ENCODE data around the gene PPM1M.
A peak's percentile ranks its signal among the peaks of the same experiment; 100 is the strongest.
"Not testable (repeated sequence)": the region's sequence is repeated elsewhere in the genome, so short reads cannot be mapped to it uniquely, and the experiment has no call there.

The PPM1M gene

GRCh38 chr3:52272831-52273230 lies 27.3 kb downstream of the PPM1M start:
- Histone ChIP-seq H3K4me2 (ENCODE audit: low read length) (no peak overlapping the region), H3K9ac (ENCODE audit: low read length) (no peak overlapping the region), H3K4me1 (ENCODE audit: insufficient read depth, low read length, severe bottlenecking) (peaks cover 50% of the 10 kb centered on the region), H3K79me2 (ENCODE audit: insufficient read depth, low read length) (peaks cover 87% of the 10 kb centered on the region), H3F3A (ENCODE audit: insufficient read depth, low read length) (no peaks in the 10 kb centered on the region), H3K9me3 (ENCODE audit: low read length) (no peaks in the 10 kb centered on the region), H3K9me2 (ENCODE audit: low read depth, low read length) (no peaks in the 10 kb centered on the region), H4K20me1 (ENCODE audit: insufficient read depth, low read length) (no peaks in the 10 kb centered on the region), H3K27ac (ENCODE audit: low read depth, low read length, poor library complexity, severe bottlenecking) (no peak overlapping the region), H3K27me3 (ENCODE audit: insufficient read depth, low read length) (no peaks in the 10 kb centered on the region), H2AFZ (ENCODE audit: low read length) (no peak overlapping the region), H3K36me3 (ENCODE audit: insufficient read depth, low read length) (peaks cover 76% of the 10 kb centered on the region), H3K4me3 (ENCODE audit: low read depth, low read length, poor library complexity, severe bottlenecking) (no peak overlapping the region)
- no peak for TF ChIP-seq EZH2 (IDR thresholded peaks at IDR 0.05; ENCODE audit: borderline replicate concordance, low read length)
- TF ChIP-seq, protein P1, sequence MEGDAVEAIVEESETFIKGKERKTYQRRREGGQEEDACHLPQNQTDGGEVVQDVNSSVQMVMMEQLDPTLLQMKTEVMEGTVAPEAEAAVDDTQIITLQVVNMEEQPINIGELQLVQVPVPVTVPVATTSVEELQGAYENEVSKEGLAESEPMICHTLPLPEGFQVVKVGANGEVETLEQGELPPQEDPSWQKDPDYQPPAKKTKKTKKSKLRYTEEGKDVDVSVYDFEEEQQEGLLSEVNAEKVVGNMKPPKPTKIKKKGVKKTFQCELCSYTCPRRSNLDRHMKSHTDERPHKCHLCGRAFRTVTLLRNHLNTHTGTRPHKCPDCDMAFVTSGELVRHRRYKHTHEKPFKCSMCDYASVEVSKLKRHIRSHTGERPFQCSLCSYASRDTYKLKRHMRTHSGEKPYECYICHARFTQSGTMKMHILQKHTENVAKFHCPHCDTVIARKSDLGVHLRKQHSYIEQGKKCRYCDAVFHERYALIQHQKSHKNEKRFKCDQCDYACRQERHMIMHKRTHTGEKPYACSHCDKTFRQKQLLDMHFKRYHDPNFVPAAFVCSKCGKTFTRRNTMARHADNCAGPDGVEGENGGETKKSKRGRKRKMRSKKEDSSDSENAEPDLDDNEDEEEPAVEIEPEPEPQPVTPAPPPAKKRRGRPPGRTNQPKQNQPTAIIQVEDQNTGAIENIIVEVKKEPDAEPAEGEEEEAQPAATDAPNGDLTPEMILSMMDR (IDR thresholded peaks at IDR 0.05; ENCODE audit: low read length): no peak

DNA sequence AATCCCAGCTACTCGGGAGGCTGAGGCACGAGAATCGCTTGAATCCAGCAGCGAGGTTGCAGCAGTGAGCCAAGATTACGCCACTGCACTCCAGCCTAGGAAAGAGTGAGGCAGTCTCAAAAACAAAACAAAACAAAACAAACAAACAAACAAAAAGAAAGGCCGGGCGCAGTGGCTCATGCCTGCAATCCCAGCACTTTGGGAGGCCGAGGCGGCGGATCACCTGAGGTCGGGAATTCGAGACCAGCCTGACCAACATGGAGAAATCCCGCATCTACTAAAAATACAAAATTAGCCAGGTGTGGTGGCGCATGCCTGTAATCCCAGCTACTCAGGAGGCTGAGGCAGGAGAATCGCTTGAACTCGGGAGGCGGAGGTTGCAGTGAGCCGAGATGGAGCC lies 29.2 kb downstream of the PPM1M start:
- Histone ChIP-seq H3K79me2 (ENCODE audit: insufficient read depth, low read length) (peaks cover 82% of the 10 kb centered on the region), H3K36me3 (ENCODE audit: insufficient read depth, low read length) (peaks cover 57% of the 10 kb centered on the region), H3K4me1 (ENCODE audit: insufficient read depth, low read length, severe bottlenecking) (peaks cover 59% of the 10 kb centered on the region)
- not testable (repeated sequence) for H4K20me1 ChIP-seq (ENCODE audit: insufficient read depth, low read length); H3K4me3 ChIP-seq (ENCODE audit: low read depth, low read length, poor library complexity, severe bottlenecking); H3K27ac ChIP-seq (ENCODE audit: low read depth, low read length, poor library complexity, severe bottlenecking); H2AFZ ChIP-seq (ENCODE audit: low read length); H3K27me3 ChIP-seq (ENCODE audit: insufficient read depth, low read length); H3K9ac ChIP-seq (ENCODE audit: low read length); H3K9me2 ChIP-seq (ENCODE audit: low read depth, low read length); H3F3A ChIP-seq (ENCODE audit: insufficient read depth, low read length); H3K4me2 ChIP-seq (ENCODE audit: low read length); H3K9me3 ChIP-seq (ENCODE audit: low read length)

- H3K4me3 ChIP-seq (ENCODE audit: low read depth, low read length, poor library complexity, severe bottlenecking): peak overlapping the region; percentile 92
- H3K9me2 ChIP-seq (ENCODE audit: low read depth, low read length): no peaks in the 10 kb centered on the region
- H3K4me2 ChIP-seq (ENCODE audit: low read length): peak overlapping the region; percentile 98
- peaks cover 40% of the 10 kb centered on the region for H3K36me3 ChIP-seq (ENCODE audit: insufficient read depth, low read length)
- peaks cover 58% of the 10 kb centered on the region for H3K79me2 ChIP-seq (ENCODE audit: insufficient read depth, low read length)
- no peaks in the 10 kb centered on the region for H3F3A ChIP-seq (ENCODE audit: insufficient read depth, low read length)
- H3K9ac ChIP-seq (ENCODE audit: low read length): peak overlapping the region; percentile 77
- peaks cover 48% of the 10 kb centered on the region for H3K4me1 ChIP-seq (ENCODE audit: insufficient read depth, low read length, severe bottlenecking)
- no peak overlapping the region for H2AFZ ChIP-seq (ENCODE audit: low read length)
- peak overlapping the region; percentile 81 for H3K27ac ChIP-seq (ENCODE audit: low read depth, low read length, poor library complexity, severe bottlenecking)
- H3K27me3 ChIP-seq (ENCODE audit: insufficient read depth, low read length): no peaks in the 10 kb centered on the region
- TF ChIP-seq, protein P1 (IDR thresholded peaks at IDR 0.05; ENCODE audit: low read length): no peak
- no peak for TF ChIP-seq EZH2 (IDR thresholded peaks at IDR 0.05; ENCODE audit: borderline replicate concordance, low read length)
- H4K20me1 ChIP-seq (ENCODE audit: insufficient read depth, low read length): no peaks in the 10 kb centered on the region
- no peaks in the 10 kb centered on the region for H3K9me3 ChIP-seq (ENCODE audit: low read length)
Measured at GRCh38 chr3:52277071-52277964, 31.8 kb downstream of the PPM1M start.

All from OCI-LY1 (cell line).